MM.1S (cell line): ENCODE measurements around the gene GABRG3.

Experiments
- DNase-seq: peaks from one replicate; pipeline ENCODE4 v3.0.0-alpha.2; 2015
- H2AFZ ChIP-seq: fragments of 300-600 bp; sonication (generic); 2 replicates; pipeline ENCODE4 v1.6.0; 2016; ENCODE audit warnings: antibody characterized with exemption, low read length
- H3F3A ChIP-seq: fragments of 300-600 bp; sonication (generic); 2 replicates; pipeline ENCODE4 v1.6.1; 2016; ENCODE audit warnings: mild to moderate bottlenecking, antibody characterized with exemption, low read length, moderate library complexity, mixed read lengths; ENCODE audit not compliant: insufficient read depth
- H3K27ac ChIP-seq: fragments of 300-600 bp; sonication (generic); 2 replicates; pipeline ENCODE4 v1.5.1; 2016; ENCODE audit warnings: mild to moderate bottlenecking, low read length
- H3K27me3 ChIP-seq: fragments of 300-600 bp; sonication (generic); replicated peaks from 2 replicates; pipeline ENCODE4 v1.6.0; 2016; ENCODE audit warnings: low read length; ENCODE audit not compliant: insufficient read depth
- H3K36me3 ChIP-seq: fragments of 300-600 bp; sonication (generic); replicated peaks from 2 replicates; pipeline ENCODE4 v1.6.1; 2016; ENCODE audit warnings: mild to moderate bottlenecking, low read length, mixed read lengths; ENCODE audit not compliant: insufficient read depth
- H3K4me1 ChIP-seq: fragments of 300-600 bp; sonication (generic); 2 replicates; pipeline ENCODE4 v1.6.1; 2016; ENCODE audit warnings: low read length, mixed read lengths
- H3K4me2 ChIP-seq: fragments of 300-600 bp; sonication (generic); 2 replicates; pipeline ENCODE4 v1.6.0; 2016; ENCODE audit warnings: low read depth, low read length
- H3K4me3 ChIP-seq: fragments of 300-600 bp; sonication (generic); 2 replicates; pipeline ENCODE4 v1.5.1; 2016; ENCODE audit warnings: low read length, mixed read lengths
- H3K79me2 ChIP-seq: fragments of 300-600 bp; sonication (generic); 2 replicates; pipeline ENCODE4 v1.6.1; 2016; ENCODE audit warnings: mixed run types, low read length, mixed read lengths
- H3K9ac ChIP-seq: fragments of 300-600 bp; sonication (generic); 2 replicates; pipeline ENCODE4 v1.6.1; 2016; ENCODE audit warnings: low read length, mixed read lengths
- H3K9me2 ChIP-seq: fragments of 300-600 bp; sonication (generic); replicated peaks from 2 replicates; pipeline ENCODE4 v1.6.1; 2016; ENCODE audit warnings: mild to moderate bottlenecking, low read length, mixed read lengths; ENCODE audit not compliant: insufficient read depth
- H3K9me3 ChIP-seq: fragments of 300-600 bp; sonication (generic); replicated peaks from 2 replicates; pipeline ENCODE4 v1.6.1; 2016; ENCODE audit warnings: mild to moderate bottlenecking, low read length, mixed read lengths; ENCODE audit not compliant: insufficient read depth
- H4K20me1 ChIP-seq: fragments of 300-600 bp; sonication (generic); 2 replicates; pipeline ENCODE4 v1.6.1; 2016; ENCODE audit warnings: mild to moderate bottlenecking, low read length, moderate library complexity, mixed read lengths; ENCODE audit not compliant: insufficient read depth
- CTCF ChIP-seq: fragments of 300-600 bp; sonication (generic); IDR thresholded peaks from 2 replicates; pipeline ENCODE4 v1.5.1; 2016; ENCODE audit warnings: antibody characterized with exemption, low read length, mixed read lengths
- EZH2 ChIP-seq: fragments of 300-600 bp; sonication (generic); optimal IDR thresholded peaks from 2 replicates; pipeline ENCODE3; 2017; ENCODE audit warnings: low read depth, mild to moderate bottlenecking, antibody characterized with exemption, low read length, mixed read lengths
- EZH2phosphoT487 ChIP-seq: fragments of 300-600 bp; sonication (generic); IDR thresholded peaks from 2 replicates; pipeline ENCODE4 v1.6.1; 2018; ENCODE audit warnings: antibody characterized with exemption, low read length

GABRG3 gene

GRCh38 chr15:27201425-27201824, 230.4 kb downstream of the GABRG3 start:
- no peak overlapping the region for H2AFZ ChIP-seq
- no peaks in the 10 kb centered on the region for H3K9me3 ChIP-seq
- H3K4me1 ChIP-seq = no peaks in the 10 kb centered on the region
- no peak overlapping the region for H3K27ac ChIP-seq
- no peak overlapping the region for H3K4me3 ChIP-seq
- H3K9ac ChIP-seq = no peak overlapping the region
- H4K20me1 ChIP-seq = no peaks in the 10 kb centered on the region
- no peak overlapping the region for H3K4me2 ChIP-seq
- H3K36me3 ChIP-seq = no peaks in the 10 kb centered on the region
- no peaks in the 10 kb centered on the region for H3K27me3 ChIP-seq
- H3K79me2 ChIP-seq = no peaks in the 10 kb centered on the region
- TF ChIP-seq EZH2 (no peak), CTCF (no peak), EZH2phosphoT487 (no peak)
- no peak for DNase-seq
- no peaks in the 10 kb centered on the region for H3F3A ChIP-seq
- H3K9me2 ChIP-seq = no peaks in the 10 kb centered on the region

DNA sequence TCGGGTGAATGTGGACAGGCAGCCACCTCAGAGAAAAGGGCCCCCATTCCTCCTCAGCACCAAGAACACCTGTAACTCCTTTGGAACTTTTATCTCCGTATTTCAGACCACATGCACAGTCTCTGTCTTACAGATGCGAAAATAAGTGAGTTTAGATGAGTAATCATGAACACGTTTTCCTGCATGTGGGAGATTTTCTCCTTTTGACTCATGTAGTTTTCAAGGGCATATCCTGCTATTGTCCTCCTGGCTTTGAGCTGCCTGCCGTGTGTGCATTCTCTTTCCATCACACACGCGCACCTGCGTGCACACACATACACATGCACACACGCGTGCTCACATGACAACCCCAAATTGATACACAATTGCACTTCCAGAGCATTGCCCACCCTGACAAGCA, 239.2 kb downstream of the GABRG3 start:
- H3K27me3 ChIP-seq = no peaks in the 10 kb centered on the region
- no peaks in the 10 kb centered on the region for H3K9me2 ChIP-seq
- DNase-seq = no peak
- H3K9me3 ChIP-seq = no peaks in the 10 kb centered on the region
- no peak overlapping the region for H3K9ac ChIP-seq
- TF ChIP-seq EZH2 = no peak
- TF ChIP-seq CTCF = no peak
- TF ChIP-seq EZH2phosphoT487 = no peak
- H3K4me2 ChIP-seq = no peak overlapping the region
- no peaks in the 10 kb centered on the region for H3K79me2 ChIP-seq
- no peak overlapping the region for H3K27ac ChIP-seq
- H3K36me3 ChIP-seq = no peaks in the 10 kb centered on the region
- no peak overlapping the region for H2AFZ ChIP-seq
- no peaks in the 10 kb centered on the region for H3K4me1 ChIP-seq
- no peaks in the 10 kb centered on the region for H4K20me1 ChIP-seq
- H3F3A ChIP-seq = no peaks in the 10 kb centered on the region
- no peak overlapping the region for H3K4me3 ChIP-seq

DNA sequence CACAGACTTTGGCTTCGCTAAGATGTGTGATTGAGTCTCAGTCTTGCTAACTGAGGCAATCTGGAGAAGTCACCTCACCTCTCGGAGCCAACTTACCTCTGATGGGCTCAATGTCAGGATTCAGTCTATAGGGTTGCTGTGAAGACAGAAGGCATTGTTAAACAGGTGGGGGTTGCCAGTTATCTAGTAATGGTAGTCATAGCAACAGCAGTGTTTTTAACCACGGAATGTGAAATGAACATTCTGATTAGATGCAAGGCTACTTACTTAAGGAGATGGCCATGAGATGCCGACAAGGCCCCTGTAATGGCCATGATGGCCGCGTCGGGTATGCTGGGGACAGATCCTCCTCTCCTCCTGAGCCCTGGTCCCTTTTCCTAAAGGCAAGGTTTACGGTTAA, 243.1 kb downstream of the GABRG3 start:
- TF ChIP-seq CTCF (no peak), EZH2phosphoT487 (no peak), EZH2 (no peak)
- H3F3A ChIP-seq = no peaks in the 10 kb centered on the region
- no peak overlapping the region for H3K9ac ChIP-seq

GRCh38 chr15:27214961-27215360, 244.0 kb downstream of the GABRG3 start:
- H3K27me3 ChIP-seq = no peaks in the 10 kb centered on the region
- no peak for DNase-seq
- H4K20me1 ChIP-seq = no peaks in the 10 kb centered on the region
- no peak overlapping the region for H3K4me2 ChIP-seq
- no peak overlapping the region for H3K4me3 ChIP-seq
- H3F3A ChIP-seq = no peaks in the 10 kb centered on the region
- no peaks in the 10 kb centered on the region for H3K36me3 ChIP-seq
- no peaks in the 10 kb centered on the region for H3K79me2 ChIP-seq
- H2AFZ ChIP-seq = no peak overlapping the region
- no peak for TF ChIP-seq CTCF
- TF ChIP-seq EZH2phosphoT487 = no peak
- no peak for TF ChIP-seq EZH2
- no peaks in the 10 kb centered on the region for H3K4me1 ChIP-seq
- H3K9ac ChIP-seq = no peak overlapping the region
- H3K9me2 ChIP-seq = no peaks in the 10 kb centered on the region
- no peak overlapping the region for H3K27ac ChIP-seq
- H3K9me3 ChIP-seq = no peaks in the 10 kb centered on the region

More for the DNA sequence above, 243.1 kb downstream of the GABRG3 start:
- no peak for DNase-seq
- no peaks in the 10 kb centered on the region for H3K79me2 ChIP-seq
- no peaks in the 10 kb centered on the region for H3K9me2 ChIP-seq
- no peak overlapping the region for H3K4me3 ChIP-seq
- H3K36me3 ChIP-seq = no peaks in the 10 kb centered on the region
- H3K27ac ChIP-seq = no peak overlapping the region
- no peaks in the 10 kb centered on the region for H3K9me3 ChIP-seq
- H3K27me3 ChIP-seq = no peaks in the 10 kb centered on the region
- no peak overlapping the region for H3K4me2 ChIP-seq
- no peaks in the 10 kb centered on the region for H4K20me1 ChIP-seq
- H2AFZ ChIP-seq = no peak overlapping the region
- H3K4me1 ChIP-seq = no peaks in the 10 kb centered on the region
